GM23338 (cell line): ENCODE data around the gene KMT2C. TPM values are rescaled to one million over a fixed set of nuclear protein-coding genes. Genes with fewer than 3 reads are reported as not detected.

Experiments
- ATAC-seq: fragments of 200-7000 bp; cut with Tn5 transposase; 3 replicates; pipeline ENCODE4 v1.9.1; 2020
- DNase-seq: peaks from one replicate; pipeline ENCODE4 v3.0.0-alpha.2; 2015; ENCODE audit warnings: low spot score
- H2AFZ ChIP-seq: fragments of 200-600 bp; sonication (generic); 2 replicates; pipeline ENCODE4 v1.8.0; 2016; ENCODE audit warnings: antibody characterized with exemption, mild to moderate bottlenecking, moderate library complexity
- H3F3A ChIP-seq: fragments of 200-600 bp; sonication (generic); replicated peaks from 2 replicates; pipeline ENCODE4 v1.8.0; 2017; ENCODE audit warnings: antibody characterized with exemption, mixed run types, low read depth
- H3K27ac ChIP-seq: fragments of 200-600 bp; sonication (generic); 2 replicates; pipeline ENCODE4 v1.6.1; 2016; ENCODE audit warnings: low read depth
- H3K27me3 ChIP-seq: fragments of 200-600 bp; sonication (generic); 2 replicates; pipeline ENCODE4 v1.8.0; 2016; ENCODE audit warnings: mild to moderate bottlenecking, mixed run types, moderate library complexity; ENCODE audit not compliant: insufficient read depth
- H3K36me3 ChIP-seq: fragments of 200-600 bp; sonication (generic); 2 replicates; pipeline ENCODE4 v1.8.0; 2016; ENCODE audit warnings: mild to moderate bottlenecking; ENCODE audit not compliant: insufficient read depth
- H3K4me1 ChIP-seq: fragments of 200-600 bp; sonication (generic); 2 replicates; pipeline ENCODE4 v1.8.0; 2016; ENCODE audit warnings: mild to moderate bottlenecking, moderate library complexity; ENCODE audit not compliant: insufficient read depth
- H3K4me2 ChIP-seq: fragments of 200-600 bp; sonication (generic); 2 replicates; pipeline ENCODE4 v1.7.1; 2017; ENCODE audit warnings: mixed run types
- H3K4me3 ChIP-seq: fragments of 200-600 bp; sonication (generic); 2 replicates; pipeline ENCODE4 v1.6.1; 2016; ENCODE audit warnings: mixed run types
- H3K79me2 ChIP-seq: fragments of 200-600 bp; sonication (generic); replicated peaks from 2 replicates; pipeline ENCODE4 v1.8.0; 2017; ENCODE audit warnings: mild to moderate bottlenecking; ENCODE audit not compliant: insufficient read depth
- H3K9me2 ChIP-seq: fragments of 200-600 bp; sonication (generic); 2 replicates; pipeline ENCODE4 v1.8.0; 2017; ENCODE audit not compliant: insufficient read depth
- H4K20me1 ChIP-seq: fragments of 200-600 bp; sonication (generic); replicated peaks from 2 replicates; pipeline ENCODE4 v1.8.0; 2017; ENCODE audit warnings: mild to moderate bottlenecking; ENCODE audit not compliant: insufficient read depth
- H3K27ac Mint-ChIP-seq: 2 replicates; pipeline ENCODE4 v1.8.0; 2020; ENCODE audit warnings: inconsistent platforms, mild to moderate bottlenecking, moderate library complexity, mixed read lengths
- H3K27me3 Mint-ChIP-seq: 3 replicates; pipeline ENCODE4 v1.8.0; 2022; ENCODE audit warnings: low read depth, mild to moderate bottlenecking, moderate library complexity, mixed read lengths, inconsistent platforms; ENCODE audit not compliant: insufficient read depth, poor library complexity
- H3K36me3 Mint-ChIP-seq: 3 replicates; pipeline ENCODE4 v1.8.0; 2021; ENCODE audit warnings: low read depth, mild to moderate bottlenecking, inconsistent platforms, moderate library complexity, mixed read lengths
- H3K4me1 Mint-ChIP-seq: 3 replicates; pipeline ENCODE4 v1.8.0; 2020; ENCODE audit warnings: mild to moderate bottlenecking, inconsistent platforms, mixed read lengths
- H3K4me3 Mint-ChIP-seq: 3 replicates; pipeline ENCODE4 v1.8.0; 2021; ENCODE audit warnings: moderate library complexity, mild to moderate bottlenecking, inconsistent platforms, mixed read lengths
- H3K9me3 Mint-ChIP-seq: 3 replicates; pipeline ENCODE4 v1.8.0; 2020; ENCODE audit warnings: moderate library complexity, mild to moderate bottlenecking, inconsistent platforms, mixed read lengths
- CREB1 ChIP-seq: fragments of 250-450 bp; sonication (Bioruptor Pico); IDR thresholded peaks from 2 replicates; pipeline ENCODE4 v1.5.0; 2020; ENCODE audit warnings: low read depth, mild to moderate bottlenecking, moderate library complexity
- CTCF ChIP-seq, 2 experiments: fragments of 200-600 bp in 1 of 2; sonication (generic) in 1 of 2; conservative IDR thresholded peaks; 2 replicates each; pipeline versions ENCODE4 v1.5.1 to v1.6.1; 2016 to 2017; ENCODE audit warnings: antibody characterized with exemption in 2 of 2, low read depth in 2 of 2, mild to moderate bottlenecking in 2 of 2, moderate library complexity in 1 of 2
- EZH2phosphoT487 ChIP-seq: fragments of 200-600 bp; sonication (generic); IDR thresholded peaks from one replicate; pipeline ENCODE4 v1.8.1; 2018; ENCODE audit warnings: antibody characterized with exemption; ENCODE audit not compliant: unreplicated experiment
- POLR2AphosphoS5 ChIP-seq: IDR thresholded peaks from 2 replicates; pipeline ENCODE4 v1.6.1; 2016; ENCODE audit warnings: antibody characterized with exemption, low read depth
- REST ChIP-seq: IDR thresholded peaks from one replicate; pipeline ENCODE4 v1.6.1; 2018; ENCODE audit warnings: antibody characterized with exemption; ENCODE audit not compliant: unreplicated experiment
- ZNF114 ChIP-seq: fragments of 250-450 bp; sonication (Bioruptor Pico); IDR thresholded peaks from 2 replicates; pipeline ENCODE4 v1.5.0; 2020; ENCODE audit warnings: mild to moderate bottlenecking, moderate library complexity
- polyA plus RNA-seq: library from polyadenylated mRNA; unstranded; fragments of >200 nt; fragmentation: Nextera tagmentation; extraction: Ambion mirVana; gene quantifications from 2 replicates; pipeline ENCODE4 v1.2.1, GENCODE V29; 2016
- total RNA-seq: library from RNA; depleted of rRNA; stranded (reverse); fragments of >200 nt; shearing (Covaris generic); gene quantifications from 2 replicates; pipeline ENCODE4 v1.2.3, GENCODE V29; 2014
- TF ChIP-seq, protein P1 (sequence below): fragments of 250-450 bp; sonication (Bioruptor Pico); IDR thresholded peaks from 2 replicates; pipeline ENCODE4 v1.5.0; 2020; ENCODE audit warnings: mild to moderate bottlenecking, moderate library complexity

The KMT2C gene
- total and polyA plus RNA-seq, 2 experiments from 2014 or later: 11.4 to 39.0 TPM

DNA sequence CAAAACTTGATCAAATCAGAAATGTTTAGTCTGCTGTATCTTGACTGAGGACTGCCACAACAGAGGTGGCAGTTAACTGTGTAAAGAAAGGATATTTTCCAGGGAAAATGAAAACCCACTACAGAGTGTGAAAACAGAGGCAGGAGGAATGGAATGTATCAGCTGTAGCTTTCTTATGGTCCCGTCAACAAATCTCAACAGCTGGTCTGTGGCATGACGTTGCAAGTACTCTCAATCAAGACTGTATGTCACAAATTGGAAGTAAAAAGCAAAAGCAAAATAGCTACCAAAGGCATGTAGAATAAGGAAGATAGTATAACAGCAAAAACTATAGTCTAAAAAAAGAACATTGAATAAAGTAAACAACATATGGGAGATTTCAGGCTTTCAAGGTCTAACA, 123.5 kb downstream of the KMT2C start:
- H3K4me2 ChIP-seq: no peak overlapping the region
- H3F3A ChIP-seq: no peaks in the 10 kb centered on the region
- H3K4me1 Mint-ChIP-seq: no peaks in the 10 kb centered on the region
- H3K9me2 ChIP-seq: no peaks in the 10 kb centered on the region
- TF ChIP-seq EZH2phosphoT487 (no peak), POLR2AphosphoS5 (no peak), CREB1 (no peak), CTCF (conservative IDR thresholded peaks at IDR 0.05; ENCODE audit: low read depth in 2 of 2) (no peak), ZNF114 (CRISPR knock-in tag) (no peak), REST (no peak)
- H3K79me2 ChIP-seq: 0 out of 2 replicates have a peak, but pooled peaks cover 2% of the 10 kb centered on the region
- H3K4me3 ChIP-seq: no peak overlapping the region
- no peaks in the 10 kb centered on the region for H3K4me1 ChIP-seq
- ATAC-seq: no peak
- no peak overlapping the region for H3K4me3 Mint-ChIP-seq
- H4K20me1 ChIP-seq: no peaks in the 10 kb centered on the region
- no peak overlapping the region for H2AFZ ChIP-seq
- 0 out of 2 replicates have a peak overlapping the region, but pooled peaks have one; percentile 6 for H3K27ac Mint-ChIP-seq
- H3K36me3 ChIP-seq: no peaks in the 10 kb centered on the region
- H3K27me3 ChIP-seq: no peaks in the 10 kb centered on the region
- DNase-seq: no peak
- H3K36me3 Mint-ChIP-seq: peaks cover 6% of the 10 kb centered on the region; the same call in 2 of the 3 replicates
- no peak overlapping the region for H3K27ac ChIP-seq
- H3K27me3 Mint-ChIP-seq: no peaks in the 10 kb centered on the region
- H3K9me3 Mint-ChIP-seq: no peaks in the 10 kb centered on the region

DNA sequence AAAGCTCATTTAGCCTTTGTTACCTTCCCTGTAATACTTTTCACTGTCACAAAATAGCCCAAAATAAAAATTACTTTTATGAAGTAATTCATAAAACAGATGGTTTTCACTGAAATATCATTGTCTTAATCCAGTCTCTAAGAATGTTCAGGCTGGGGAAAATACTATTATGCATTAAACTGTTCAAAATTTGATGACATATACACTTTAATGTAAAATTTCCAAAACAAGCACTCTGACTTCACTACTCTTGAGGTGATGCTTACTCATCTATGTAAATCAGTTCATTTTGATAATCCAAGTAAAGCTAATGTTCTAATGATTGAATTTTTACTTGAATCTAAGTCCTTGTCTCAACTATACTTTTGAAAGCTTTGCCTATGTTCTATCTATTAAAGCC, 127.9 kb downstream of the KMT2C start:
- H3K27ac Mint-ChIP-seq: no peak overlapping the region
- Histone ChIP-seq H3K4me3 (no peak overlapping the region), H3K27me3 (no peaks in the 10 kb centered on the region), H3K4me2 (no peak overlapping the region), H2AFZ (no peak overlapping the region), H4K20me1 (no peaks in the 10 kb centered on the region), H3K79me2 (no peaks in the 10 kb centered on the region), H3K36me3 (no peaks in the 10 kb centered on the region), H3K4me1 (no peaks in the 10 kb centered on the region), H3K9me2 (no peaks in the 10 kb centered on the region), H3K27ac (no peak overlapping the region), H3F3A (no peaks in the 10 kb centered on the region)
- H3K36me3 Mint-ChIP-seq: peaks cover 6% of the 10 kb centered on the region; the same call in 2 of the 3 replicates
- H3K9me3 Mint-ChIP-seq: no peaks in the 10 kb centered on the region
- H3K4me1 Mint-ChIP-seq: no peaks in the 10 kb centered on the region
- DNase-seq: no peak
- no peak for ATAC-seq
- H3K27me3 Mint-ChIP-seq: no peaks in the 10 kb centered on the region
- no peak overlapping the region for H3K4me3 Mint-ChIP-seq
- TF ChIP-seq, protein P1, sequence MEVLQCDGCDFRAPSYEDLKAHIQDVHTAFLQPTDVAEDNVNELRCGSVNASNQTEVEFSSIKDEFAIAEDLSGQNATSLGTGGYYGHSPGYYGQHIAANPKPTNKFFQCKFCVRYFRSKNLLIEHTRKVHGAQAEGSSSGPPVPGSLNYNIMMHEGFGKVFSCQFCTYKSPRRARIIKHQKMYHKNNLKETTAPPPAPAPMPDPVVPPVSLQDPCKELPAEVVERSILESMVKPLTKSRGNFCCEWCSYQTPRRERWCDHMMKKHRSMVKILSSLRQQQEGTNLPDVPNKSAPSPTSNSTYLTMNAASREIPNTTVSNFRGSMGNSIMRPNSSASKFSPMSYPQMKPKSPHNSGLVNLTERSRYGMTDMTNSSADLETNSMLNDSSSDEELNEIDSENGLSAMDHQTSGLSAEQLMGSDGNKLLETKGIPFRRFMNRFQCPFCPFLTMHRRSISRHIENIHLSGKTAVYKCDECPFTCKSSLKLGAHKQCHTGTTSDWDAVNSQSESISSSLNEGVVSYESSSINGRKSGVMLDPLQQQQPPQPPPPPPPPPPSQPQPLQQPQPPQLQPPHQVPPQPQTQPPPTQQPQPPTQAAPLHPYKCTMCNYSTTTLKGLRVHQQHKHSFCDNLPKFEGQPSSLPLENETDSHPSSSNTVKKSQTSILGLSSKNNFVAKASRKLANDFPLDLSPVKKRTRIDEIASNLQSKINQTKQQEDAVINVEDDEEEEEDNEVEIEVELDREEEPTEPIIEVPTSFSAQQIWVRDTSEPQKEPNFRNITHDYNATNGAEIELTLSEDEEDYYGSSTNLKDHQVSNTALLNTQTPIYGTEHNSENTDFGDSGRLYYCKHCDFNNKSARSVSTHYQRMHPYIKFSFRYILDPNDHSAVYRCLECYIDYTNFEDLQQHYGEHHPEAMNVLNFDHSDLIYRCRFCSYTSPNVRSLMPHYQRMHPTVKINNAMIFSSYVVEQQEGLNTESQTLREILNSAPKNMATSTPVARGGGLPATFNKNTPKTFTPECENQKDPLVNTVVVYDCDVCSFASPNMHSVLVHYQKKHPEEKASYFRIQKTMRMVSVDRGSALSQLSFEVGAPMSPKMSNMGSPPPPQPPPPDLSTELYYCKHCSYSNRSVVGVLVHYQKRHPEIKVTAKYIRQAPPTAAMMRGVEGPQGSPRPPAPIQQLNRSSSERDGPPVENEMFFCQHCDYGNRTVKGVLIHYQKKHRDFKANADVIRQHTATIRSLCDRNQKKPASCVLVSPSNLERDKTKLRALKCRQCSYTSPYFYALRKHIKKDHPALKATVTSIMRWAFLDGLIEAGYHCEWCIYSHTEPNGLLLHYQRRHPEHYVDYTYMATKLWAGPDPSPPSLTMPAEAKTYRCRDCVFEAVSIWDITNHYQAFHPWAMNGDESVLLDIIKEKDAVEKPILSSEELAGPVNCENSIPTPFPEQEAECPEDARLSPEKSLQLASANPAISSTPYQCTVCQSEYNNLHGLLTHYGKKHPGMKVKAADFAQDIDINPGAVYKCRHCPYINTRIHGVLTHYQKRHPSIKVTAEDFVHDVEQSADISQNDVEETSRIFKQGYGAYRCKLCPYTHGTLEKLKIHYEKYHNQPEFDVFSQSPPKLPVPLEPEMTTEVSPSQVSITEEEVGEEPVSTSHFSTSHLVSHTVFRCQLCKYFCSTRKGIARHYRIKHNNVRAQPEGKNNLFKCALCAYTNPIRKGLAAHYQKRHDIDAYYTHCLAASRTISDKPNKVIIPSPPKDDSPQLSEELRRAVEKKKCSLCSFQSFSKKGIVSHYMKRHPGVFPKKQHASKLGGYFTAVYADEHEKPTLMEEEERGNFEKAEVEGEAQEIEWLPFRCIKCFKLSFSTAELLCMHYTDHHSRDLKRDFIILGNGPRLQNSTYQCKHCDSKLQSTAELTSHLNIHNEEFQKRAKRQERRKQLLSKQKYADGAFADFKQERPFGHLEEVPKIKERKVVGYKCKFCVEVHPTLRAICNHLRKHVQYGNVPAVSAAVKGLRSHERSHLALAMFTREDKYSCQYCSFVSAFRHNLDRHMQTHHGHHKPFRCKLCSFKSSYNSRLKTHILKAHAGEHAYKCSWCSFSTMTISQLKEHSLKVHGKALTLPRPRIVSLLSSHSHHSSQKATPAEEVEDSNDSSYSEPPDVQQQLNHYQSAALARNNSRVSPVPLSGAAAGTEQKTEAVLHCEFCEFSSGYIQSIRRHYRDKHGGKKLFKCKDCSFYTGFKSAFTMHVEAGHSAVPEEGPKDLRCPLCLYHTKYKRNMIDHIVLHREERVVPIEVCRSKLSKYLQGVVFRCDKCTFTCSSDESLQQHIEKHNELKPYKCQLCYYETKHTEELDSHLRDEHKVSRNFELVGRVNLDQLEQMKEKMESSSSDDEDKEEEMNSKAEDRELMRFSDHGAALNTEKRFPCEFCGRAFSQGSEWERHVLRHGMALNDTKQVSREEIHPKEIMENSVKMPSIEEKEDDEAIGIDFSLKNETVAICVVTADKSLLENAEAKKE: no peak
